Kidney capillary endothelial cell (primary cell): ENCODE measurements around the gene PBX4.

Source experiments
- DNase-seq: peaks from one replicate; pipeline ENCODE4 v3.0.0-alpha.2; 2018; ENCODE audit warnings: low spot score

PBX4 gene

DNA sequence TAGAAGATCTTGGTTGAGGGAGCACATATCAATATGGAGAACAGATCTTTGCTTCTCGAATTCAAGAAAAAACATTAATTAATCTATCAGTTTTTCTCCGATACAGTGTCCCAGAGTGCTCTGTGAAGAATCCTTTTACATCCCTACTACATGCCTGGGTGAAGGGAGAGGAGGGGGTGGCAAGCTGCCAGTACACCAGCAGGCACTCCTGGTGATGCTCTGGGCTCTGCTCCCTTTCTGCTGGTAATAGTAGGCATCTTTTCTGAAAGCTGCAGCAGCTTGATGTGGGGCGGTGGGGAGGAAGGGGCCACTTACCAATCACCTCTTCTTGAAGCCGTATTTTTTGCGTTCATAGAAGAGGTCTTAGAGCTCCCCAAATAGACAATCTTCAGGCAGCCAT lies 30.7 kb downstream of the PBX4 start:
- DNase-seq: no peak

DNA sequence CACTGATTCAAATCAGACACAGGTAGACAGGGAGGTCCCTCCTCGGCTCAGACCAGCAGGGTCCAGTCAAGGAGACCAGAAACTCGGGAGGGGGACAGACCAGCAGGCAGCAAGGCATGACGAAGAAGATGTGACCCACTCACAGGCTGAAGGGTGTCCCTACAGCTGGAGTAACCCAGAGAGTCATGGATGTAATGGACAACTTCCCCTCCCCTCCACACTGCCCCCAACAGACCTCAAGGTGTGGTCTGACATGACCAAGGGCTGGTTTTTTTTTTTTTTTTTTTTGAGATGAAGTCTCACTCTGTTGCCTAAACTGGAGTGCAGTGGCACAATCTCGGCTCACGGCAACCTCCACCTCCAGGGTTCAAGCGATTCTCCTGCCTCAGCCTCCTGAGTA lies 34.1 kb downstream of the PBX4 start:
- DNase-seq: no peak

DNA sequence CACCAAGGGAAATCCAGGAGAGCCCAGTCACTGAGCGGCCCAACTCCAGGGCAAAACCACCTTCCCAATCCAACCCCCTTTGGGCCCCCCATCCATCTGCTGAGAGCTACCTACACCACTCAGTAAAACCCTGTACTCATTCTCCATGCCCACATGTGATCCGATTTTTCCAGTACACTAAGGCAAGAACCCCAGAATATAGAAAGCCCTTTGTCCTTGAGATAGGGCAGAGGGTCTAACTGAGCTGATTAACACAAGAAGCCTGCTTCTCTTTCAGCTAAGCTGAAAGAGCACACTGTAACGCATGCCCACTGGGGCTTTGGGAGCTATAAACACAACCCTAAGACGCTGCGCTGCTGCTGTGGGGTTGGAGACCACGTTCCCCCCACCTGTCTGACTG lies 36.0 kb downstream of the PBX4 start:
- DNase-seq: no peak

DNA sequence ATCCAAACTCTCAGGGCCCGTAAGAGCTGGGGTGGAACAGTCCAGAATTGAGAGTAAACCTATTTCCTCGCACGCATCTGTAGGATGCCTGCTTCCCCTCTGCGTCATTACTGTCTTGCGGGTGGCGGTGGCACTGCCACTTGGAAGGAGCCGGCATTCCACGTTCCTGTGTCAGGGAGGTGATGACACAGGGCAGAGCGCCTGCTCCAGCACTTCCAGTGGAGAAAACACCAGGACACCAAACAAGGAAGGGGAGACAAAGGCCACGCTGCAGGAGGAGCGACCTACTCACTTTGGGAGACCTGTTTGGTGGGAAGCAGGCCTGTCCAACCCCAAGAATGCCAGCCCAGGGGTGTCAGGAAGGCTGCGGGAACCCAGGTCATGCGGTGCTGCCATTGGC lies 37.1 kb downstream of the PBX4 start:
- DNase-seq: no peak

DNA sequence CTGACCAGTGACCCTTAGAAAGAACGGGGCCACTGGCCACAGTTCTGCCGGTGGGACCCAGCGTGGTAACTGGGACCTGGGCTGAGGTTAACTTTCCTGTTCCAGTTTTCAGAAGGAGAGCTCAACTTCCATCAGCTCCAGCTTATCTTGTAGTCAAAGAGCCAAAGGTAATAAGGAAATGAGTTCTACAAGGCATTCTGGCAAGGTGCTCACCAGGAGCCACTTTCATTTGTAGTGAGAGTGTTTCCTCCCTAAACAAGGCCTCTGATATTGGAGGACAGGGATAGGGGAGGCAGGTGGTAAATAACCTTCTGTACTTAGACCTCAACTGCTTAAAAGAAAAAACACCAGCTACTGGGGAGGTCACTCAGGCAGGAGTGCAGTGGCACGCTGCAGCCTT lies 38.1 kb downstream of the PBX4 start:
- DNase-seq: no peak

DNA sequence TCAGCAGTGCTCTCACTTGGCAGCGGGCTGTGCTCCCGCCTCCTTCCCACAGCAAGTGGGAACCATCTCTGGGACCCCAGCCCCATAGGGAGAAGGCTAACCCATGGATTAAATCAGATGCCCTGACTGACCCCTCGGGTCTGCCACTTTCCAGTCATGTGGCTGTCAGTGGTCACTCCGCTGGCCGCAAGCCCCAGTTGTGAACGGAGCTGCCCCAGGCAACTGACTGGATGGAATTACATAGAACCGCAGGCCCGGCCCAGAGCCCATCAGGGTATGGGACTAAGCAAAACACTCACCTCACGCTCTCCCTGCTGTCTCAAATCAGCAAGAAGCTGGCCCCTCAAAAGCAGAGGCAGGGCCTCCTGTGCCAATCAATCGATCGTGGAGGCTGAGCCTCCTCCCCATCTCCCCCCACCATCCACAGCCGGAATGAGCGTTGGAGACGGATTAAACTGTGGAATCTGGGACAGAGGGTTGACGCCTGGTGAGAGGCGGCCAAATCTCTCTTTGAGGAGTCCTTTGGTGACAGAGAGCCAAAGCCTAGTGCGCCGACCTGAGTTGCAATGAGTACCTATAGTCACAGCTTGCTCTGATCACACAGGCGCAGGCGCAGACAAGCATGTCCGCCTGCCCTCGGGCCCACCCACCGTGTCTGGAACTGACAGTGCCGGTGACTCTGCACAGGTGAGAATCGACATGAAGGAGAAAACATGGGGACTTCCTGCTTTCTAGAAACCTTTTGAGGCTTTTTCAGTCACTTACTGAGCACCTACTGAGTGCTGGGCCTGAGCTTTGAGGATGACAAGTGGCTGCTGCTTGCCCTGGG lies 38.7 kb downstream of the PBX4 start:
- no peak for DNase-seq

DNA sequence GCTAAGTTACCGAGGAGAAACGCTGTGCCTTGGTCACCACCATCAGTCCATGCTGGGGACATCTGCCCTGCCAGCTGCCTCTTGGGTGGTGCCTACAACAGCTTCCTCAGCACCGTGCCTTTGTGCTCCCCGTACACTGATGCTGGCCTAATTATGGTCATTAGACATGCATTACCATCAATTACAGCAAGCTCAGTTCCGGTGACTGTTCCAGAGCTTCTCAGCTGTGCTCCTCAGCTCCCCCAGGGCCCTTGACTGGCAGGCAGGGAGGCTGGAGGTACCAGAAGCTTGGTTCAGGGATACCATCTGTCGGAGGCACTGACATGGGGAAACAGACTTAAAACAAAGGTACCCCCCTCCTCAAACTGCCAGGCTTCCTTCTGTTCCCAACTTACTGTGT lies 40.2 kb downstream of the PBX4 start:
- no peak for DNase-seq

DNA sequence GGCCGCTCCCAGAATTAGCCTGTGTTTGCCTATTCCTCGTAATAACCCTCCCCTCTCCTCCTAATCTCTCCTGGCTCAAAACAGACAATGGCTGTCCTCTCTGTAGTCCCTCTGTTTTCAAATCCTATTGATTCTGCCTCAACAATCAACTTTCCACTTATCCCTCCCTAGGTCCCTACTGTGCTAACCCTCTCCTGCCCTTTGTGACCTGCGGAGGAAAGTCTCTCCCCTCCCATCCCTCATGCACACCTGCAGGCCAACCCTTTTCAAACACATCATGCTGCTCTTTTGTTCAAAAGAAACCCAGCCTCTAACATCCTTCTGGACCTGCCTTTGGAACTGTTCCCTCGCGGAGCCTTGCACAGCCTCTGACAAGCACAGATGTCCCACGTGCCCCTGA lies 43.1 kb downstream of the PBX4 start:
- DNase-seq: no peak

DNA sequence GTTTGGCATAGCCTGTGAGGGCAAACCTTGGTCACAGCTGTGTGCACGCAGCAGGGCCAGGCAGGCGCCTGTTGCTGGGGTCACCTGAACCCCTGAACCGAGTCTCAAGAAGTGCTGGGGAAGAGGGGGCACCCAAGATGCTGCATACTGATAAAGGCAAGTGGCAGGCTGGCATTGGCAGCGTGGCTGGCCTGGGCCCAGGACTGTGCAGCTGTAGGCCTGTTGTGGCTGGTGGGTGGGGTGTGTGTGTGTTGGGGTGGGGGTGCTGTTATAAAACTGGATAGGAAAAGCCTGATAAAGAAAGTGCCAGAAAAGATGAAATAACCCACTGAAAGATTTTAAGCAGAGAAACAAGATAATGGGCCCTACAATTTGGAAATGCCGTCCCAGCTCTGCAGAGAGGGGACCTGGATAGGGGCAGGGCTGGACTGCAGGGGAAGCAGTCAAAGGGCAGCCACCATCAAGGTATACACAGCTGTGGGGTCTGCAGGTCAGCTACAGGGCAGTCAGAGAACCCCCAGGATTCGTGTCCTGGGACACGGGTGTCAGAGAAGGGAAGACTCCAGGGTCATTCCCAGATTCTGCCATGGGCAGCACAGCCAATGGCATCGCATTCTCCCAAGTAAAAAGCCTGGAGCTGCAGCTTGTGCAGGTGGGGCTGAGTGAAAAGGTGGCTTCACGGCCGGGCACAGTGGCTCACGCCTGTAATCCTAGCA lies 47.3 kb downstream of the PBX4 start:
- DNase-seq: no peak

DNA sequence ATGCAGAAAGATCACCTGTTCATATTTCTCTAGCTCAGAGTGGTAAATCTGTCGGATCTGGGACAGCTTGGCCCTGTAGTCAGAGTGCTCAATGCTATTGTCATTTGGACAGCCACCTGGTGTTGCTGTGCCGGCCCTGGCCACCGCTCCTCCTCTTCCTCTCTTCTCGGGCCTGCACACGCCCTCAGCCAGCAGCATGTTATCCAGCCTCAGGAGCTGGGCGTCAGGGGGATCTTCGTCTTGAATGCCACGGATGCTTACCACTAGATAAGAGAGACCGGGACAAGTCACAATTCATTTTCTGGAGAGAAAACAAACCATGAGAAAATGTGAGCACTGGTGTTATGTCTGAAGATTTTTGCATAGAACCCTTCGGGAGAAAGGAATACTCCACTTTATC lies 47.9 kb downstream of the PBX4 start:
- DNase-seq: no peak

DNA sequence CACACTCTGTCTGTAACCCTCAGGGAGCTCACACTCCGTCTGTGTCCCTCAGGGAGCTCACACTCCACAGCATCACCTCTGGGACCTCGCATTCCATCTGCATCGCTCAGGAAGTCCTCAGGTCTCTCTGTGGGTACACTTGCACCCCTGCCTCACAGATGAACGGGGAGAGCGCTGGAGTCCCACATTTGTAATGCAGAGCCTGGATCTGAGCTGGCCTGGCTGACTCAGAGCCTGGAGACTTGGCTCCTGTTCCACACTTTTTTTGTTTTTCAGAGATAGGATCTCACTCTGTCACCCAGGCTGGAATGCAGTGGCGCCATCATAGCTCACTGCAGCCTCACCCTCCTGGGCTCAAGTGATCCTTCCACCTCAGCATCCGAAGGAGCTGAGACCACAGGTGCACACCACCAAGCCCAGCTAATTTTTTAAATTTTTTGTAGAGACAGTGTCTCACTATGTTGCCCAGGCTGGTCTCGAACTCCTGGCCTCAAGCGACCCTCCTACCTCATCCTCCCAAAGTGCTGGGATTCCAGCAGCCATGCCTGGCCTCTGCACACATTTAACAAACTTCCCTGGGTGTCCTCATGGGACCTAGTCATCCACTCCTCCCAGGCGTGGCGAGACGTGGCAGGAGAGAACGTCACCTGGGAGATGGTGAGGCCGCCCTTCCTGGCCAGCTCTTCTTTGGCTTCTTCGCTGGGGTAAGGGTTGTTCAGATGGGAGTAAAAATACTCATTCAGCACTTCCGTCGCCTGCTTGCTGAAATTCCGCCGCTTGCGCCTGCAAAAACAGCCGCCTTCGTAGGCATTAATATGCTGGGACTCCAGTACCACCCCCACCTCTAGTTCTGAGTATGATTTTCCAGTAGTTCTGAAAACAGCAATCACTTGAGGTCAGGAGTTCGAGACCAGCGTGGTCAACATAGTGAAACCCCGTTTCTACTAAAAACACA lies 49.4 kb downstream of the PBX4 start:
- DNase-seq: no peak

DNA sequence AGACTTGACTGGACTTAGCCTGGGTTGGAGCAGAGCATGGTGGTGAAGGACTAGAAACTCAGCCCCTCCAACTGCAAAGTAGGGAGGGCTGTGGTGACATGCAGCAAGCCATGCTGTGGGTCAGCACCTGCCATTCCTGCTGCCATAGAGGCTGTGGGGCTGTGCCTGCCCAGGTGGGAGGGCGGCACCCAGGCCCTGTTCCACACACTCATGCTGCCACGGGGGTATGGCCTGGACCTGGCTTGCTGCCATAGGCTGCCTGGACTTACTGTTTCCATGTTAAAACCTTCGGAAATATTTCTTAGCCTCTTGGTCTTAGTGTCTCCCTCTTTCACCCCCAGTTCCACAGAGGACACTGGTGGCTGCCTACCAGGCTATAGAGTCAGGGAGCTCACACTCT lies 51.1 kb downstream of the PBX4 start:
- no peak for DNase-seq

DNA sequence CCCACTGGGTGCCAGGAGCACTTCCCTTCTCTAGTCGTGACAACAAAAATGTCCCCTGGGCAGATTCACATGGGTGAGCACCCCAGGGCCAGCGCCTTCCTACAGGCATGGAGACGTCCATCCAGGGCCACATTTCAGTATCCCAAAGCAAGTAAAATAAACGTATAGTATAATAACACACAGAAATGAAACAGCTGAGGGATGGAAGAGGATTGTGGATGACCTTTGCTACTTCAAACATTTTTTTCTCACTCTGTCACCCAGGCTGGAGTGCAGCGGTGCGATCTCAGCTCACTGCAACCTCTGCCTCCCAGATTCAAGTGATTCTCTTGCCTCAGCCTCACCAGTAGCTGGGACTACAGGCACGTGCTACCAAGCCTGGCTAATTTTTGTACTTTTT lies 52.2 kb downstream of the PBX4 start:
- DNase-seq: no peak

DNA sequence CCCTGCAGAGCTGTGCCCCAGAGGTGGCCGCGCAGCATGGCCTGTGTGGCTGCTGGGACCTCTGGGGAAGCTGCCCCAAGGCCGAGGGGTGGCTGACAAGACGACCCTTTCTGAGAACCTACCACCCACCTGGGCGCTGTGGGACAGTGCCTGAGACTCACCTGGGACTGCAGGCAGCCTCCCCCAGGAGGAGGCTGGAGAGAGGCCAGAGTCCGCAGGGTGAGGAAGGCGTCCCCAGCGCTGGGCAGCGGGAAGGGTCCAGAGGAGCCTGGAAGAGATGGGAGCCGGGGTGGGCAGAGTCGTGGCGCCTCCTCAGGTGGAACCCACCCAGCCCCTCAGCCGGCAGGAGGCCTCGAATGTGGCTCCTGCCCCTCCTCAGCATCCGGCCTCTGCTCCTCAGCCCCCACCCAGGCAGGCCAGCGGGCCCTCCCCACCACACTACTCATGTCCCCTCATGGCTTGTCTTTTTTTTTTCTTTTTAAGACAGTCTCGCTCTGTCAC lies 55.1 kb downstream of the PBX4 start:
- no peak for DNase-seq

DNA sequence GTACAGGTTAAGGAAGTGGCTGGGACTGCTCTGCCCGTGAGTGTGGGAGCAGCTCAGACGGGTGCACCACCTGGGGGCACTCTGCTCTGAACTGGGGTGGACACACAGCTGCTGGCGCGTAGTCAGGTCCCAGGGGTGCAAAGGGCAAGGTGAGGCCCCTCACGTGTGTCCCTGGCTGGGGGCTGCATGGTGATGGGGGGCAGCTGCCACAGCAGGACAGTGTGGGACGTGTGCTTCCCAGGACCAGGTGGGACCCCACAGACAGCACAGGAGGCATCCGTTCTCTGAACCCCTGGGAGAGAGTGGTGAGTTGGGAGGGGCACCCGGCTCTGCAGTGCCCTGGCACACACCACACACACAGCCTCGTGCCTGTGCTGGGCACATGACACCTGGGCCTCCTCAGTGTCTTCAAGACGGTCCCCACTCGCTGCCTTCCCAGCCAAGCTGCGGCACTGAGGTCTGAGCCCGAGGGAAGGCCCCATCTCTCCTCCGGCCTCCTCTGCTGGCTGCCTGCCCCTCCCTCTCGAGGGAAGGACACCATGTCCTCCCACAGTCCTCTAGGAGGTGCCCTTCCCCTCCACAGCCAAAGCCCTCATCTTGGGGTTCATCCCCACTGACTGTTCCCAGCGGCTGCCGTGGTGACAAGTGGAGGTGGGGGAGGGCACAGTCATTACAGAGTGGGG lies 55.7 kb downstream of the PBX4 start:
- DNase-seq: no peak

DNA sequence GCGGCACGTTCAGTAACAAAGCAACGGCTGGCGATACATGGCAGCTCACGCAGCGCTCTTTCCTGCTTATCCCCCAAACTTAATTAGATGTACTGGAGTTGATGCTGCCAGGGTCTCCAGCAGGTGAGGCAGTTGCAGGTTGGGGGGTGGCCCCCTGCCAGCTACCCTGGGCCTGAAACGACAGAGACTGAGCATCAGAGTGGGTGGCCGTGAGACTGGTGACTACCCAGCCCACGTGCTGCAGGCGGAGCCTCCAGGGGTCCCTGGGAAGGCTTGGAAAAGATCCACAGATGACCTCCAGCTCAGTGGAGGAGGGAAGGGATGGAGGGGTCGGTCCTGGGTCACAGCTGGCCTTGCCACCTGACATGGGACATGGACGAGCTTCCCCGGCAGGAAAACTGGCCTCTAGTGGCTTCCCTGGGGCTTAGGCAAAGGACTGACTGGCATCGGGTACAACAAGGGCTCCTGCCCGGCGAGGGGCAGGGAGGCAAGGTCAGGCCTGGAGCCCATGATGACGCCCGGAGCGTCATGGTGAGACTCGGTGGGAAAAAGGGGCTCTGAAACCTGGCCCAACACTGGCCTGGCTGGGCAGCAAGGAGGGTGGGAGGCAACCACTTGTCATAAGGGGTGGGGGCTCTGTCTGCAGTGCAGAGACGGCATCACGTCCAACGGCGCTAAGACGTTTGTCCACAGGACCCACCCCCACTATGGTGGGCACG lies 56.4 kb downstream of the PBX4 start:
- DNase-seq: no peak

DNA sequence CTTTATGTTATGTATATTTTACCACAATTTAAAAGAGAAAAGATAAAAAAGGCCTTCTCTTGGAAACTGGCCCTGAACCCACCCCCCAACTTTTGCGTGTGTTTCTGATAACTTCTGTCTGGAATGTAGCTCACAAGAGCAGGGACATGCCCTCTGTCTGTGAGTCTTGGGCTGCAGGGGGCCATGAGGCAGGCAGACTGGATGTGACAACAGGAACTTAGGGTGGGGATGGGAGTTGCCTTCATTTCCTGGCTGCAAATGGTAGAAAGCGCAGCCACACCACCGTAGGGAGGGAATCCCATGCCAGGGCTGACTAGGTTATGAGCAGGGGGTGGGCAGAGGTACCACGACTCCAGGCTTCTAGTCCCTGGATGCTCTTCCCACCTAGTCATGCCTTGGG lies 58.6 kb downstream of the PBX4 start:
- DNase-seq: no peak

DNA sequence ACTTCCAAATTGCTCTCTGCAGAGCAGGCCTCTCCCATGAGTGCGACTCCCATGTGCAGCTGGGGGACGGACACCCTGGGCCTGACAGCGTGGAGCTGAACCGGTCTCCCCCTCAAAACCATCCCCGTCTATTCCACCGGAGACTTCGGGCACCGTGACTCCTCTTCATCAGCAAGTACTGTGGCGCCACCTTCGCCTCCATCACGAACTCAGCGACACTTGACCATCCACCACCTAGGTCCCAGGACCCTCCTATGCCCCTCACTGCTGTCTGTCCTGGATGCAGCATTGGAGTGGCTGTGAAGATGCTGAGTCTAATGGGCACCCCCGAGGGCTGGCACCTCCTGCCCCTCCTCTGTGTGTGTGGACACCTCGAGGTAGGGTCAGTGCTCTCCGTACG lies 59.9 kb downstream of the PBX4 start:
- DNase-seq: no peak

DNA sequence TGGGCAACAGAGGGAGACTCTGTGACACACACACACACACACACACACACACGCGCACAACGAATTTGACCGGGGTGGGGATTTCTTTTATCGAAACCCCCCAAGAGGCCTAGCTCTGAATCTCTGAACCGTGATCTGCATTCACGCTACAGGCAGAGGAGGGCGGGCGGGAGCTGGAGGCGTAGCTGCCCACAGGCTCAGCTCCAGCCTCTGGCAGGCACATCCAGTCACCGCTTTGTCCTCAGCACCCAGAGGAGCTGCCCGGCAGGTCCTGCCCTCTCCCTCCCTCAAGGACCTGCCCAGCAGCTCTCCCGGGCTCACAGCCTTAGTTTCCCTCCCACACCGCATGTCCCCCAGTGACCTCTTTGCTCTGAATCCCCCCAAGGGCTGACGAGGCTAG lies 60.4 kb downstream of the PBX4 start:
- no peak for DNase-seq

DNA sequence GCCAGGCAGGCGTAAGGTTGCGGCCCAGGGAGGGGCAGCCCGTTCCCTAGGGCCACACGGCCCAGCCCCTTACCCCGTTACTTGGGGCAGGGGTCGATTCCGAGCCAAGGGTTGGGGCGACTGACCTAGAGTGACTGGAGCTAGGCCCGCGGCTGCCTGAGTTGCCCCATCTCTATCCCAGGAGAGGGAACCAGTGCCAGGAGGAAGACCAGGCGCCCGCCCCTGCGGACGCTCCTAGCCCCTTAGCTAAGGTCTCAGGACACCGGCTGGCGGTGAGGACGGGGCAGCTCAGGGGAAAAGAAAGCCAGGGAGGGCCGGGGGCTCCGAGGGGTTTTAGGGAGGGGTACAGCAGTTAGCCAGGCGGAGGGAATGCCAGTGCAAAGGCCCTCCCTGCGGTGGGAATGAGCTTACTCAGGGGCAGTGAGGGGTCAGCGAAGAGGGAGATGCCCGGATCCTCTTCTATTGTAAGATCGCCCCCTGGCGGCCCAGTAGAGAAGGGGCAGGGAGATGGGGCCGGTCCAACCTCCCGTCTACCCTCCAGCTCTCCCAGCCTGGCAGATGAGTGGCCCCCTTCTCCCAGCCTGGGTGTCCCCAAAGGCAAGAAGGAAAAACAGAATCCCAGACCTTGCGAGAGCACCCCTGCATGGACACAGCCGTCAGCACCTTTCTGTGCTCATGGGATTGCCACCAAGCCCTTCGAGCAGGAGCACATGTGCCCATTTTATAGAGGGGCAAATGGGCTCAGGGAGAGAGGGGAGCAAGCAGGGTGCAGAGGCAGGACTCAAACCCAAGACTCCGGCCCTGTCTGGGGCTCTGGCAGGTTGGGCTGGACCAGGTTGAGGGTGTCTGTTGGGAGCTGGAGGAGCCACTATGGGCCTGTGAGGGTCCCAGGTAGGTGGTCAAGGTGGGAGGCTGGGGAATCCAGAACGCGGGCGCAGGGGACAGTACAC lies 64.1 kb downstream of the PBX4 start:
- DNase-seq: peak; percentile 34
